A673 (cell line): ENCODE data around the gene ATP10D.

ENCODE experiments used
- EZH2 ChIP-seq: fragments of 200-600 bp; sonication (generic); IDR thresholded peaks from 2 replicates; pipeline ENCODE4 v1.6.1; 2017; ENCODE audit warnings: borderline replicate concordance, low read depth, mild to moderate bottlenecking, mixed read lengths, antibody characterized with exemption, low read length; ENCODE audit not compliant: poor library complexity, severe bottlenecking
- TF ChIP-seq, protein P1 (sequence below): fragments of 300-800, 200-600 bp; sonication (generic); conservative IDR thresholded peaks from 2 replicates; pipeline ENCODE4 v1.5.1; 2017; ENCODE audit warnings: low read depth, mild to moderate bottlenecking, antibody characterized with exemption, low read length, moderate library complexity, mixed read lengths

DNA sequence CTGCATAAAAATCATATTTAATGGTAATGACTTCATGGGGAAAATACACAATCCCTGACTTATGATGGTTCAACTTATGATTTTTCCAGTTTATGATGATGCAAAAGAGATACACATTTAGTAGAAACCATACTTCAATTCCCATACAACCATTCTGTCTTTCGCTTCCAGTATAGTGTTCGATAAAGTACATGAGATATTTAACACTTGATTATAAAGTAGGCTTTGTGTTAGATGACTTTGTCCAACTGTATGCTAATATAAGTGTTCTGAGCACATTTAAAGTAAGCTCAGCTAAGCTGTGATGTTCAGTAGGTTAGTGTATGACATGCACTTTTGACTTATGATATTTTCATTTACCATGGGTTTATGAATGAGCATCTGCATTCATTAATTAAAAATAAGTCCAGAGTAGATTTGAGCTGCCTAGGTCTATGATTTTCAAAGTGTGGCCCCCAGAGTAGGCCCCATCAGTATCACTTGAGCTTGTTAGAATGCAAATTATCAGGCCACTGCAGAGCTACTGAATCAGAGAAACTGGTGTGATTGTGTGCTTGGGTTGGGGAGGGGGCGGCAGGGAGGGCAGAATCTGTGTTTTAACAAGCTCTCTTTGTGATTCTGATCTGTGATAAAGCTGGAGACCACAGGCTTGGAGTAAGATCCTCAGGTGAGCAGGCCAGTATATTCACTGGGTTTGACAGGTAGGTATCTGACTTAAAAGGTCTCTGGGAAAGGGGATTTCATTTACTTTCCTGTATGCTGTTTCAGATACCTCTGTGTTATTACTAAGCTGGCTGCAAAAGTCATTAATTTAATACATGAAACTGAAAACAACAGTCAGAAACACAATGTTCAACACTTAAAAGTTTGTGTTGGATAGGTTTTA, 8.4 kb downstream of the ATP10D start:
- TF ChIP-seq, protein P1, sequence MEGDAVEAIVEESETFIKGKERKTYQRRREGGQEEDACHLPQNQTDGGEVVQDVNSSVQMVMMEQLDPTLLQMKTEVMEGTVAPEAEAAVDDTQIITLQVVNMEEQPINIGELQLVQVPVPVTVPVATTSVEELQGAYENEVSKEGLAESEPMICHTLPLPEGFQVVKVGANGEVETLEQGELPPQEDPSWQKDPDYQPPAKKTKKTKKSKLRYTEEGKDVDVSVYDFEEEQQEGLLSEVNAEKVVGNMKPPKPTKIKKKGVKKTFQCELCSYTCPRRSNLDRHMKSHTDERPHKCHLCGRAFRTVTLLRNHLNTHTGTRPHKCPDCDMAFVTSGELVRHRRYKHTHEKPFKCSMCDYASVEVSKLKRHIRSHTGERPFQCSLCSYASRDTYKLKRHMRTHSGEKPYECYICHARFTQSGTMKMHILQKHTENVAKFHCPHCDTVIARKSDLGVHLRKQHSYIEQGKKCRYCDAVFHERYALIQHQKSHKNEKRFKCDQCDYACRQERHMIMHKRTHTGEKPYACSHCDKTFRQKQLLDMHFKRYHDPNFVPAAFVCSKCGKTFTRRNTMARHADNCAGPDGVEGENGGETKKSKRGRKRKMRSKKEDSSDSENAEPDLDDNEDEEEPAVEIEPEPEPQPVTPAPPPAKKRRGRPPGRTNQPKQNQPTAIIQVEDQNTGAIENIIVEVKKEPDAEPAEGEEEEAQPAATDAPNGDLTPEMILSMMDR = no peak
- TF ChIP-seq EZH2 = no peak
